ENCODE data around the gene RILPL2. TPM values are rescaled to one million over a fixed set of nuclear protein-coding genes. Genes with fewer than 3 reads are reported as not detected.

Gene RILPL2
- total RNA-seq, 1 experiment from 2014 or later: 2.2 TPM

DNA sequence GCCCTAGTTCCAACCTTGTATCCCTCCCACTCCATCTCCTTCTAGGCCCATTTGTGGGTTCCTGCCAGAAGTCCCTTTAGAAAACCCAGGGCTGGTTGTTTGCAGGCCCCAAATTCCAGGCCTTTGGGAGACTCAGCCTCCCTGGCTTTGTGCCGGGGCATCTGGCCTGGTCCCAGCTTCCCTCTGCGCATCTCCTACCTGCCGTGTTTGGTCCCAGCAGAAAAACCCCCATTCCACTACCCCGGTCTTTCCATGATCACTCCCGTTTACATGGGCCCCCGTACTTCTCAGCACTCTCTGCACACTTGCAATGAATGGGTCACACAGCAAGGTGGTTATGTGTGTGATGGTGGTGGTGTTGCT is 37.2 kb downstream of the RILPL2 start:
- H3K36me3 ChIP-seq: peaks cover 53% of the 10 kb centered on the region
- no peak for DNase-seq
- H3K27me3 ChIP-seq: no peaks in the 10 kb centered on the region
- no peaks in the 10 kb centered on the region for H3K4me1 ChIP-seq
- H3K4me3 ChIP-seq: no peak overlapping the region
- H3K9me3 ChIP-seq (replicated peaks): no peaks in the 10 kb centered on the region
- H3K27ac ChIP-seq: no peak overlapping the region

DNA sequence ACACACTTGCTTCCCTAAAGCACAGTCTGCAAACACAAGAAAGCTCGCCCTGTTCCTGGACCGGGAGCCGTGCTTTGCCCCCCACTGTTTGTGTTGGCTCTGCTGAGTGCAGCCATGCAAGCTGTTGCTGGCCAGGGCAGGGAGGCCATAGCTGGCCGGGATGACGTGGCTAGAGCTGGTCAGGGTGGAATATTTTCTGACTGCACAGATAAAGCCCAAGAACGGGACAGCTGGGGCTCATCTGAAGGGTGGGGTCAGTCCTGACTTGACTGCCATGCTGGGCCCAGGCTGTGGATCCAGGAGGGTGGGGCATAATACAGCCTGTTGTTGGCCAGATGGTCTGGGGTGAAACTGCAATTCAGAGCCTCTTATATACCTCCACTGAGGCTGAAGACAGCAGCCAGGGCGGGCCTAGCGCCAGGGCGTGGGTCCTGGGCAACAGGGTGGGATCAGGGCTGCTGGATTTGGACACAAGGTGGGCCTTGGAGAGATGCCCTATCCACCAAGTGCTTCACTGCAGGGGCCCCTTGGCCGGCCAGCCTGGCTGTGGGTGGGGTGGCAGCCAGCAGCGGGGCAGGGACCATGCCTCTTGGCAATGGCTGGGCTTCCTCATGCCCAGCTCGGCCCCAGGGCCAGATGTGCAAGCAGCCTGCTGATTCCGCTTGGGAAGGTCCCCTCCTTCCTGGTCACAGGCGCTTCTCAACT is 37.8 kb downstream of the RILPL2 start:
- DNase-seq: no peak
- H3K27ac ChIP-seq: no peak overlapping the region

DNA sequence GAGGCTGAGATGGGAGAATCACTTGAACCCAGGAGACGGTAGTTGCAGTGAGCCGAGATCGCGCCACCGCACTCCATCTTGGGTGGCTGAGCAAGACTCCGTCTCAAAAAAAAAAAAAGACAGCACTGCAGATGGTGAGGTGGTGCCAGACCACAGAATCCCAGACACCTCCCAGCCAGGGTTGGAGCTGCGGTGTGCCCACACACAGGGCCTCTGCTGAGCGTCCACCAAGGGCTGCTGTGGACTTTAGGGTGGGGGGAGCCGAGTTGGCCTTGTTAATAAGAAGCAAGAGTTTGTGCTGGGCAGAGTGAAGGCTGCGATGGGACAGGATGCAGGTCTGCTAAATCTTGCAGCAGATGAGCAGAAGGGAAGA is 38.3 kb downstream of the RILPL2 start:
- no peaks in the 10 kb centered on the region for H3K9me3 ChIP-seq (replicated peaks)
- no peaks in the 10 kb centered on the region for H3K27me3 ChIP-seq
- DNase-seq: no peak
- peaks cover 52% of the 10 kb centered on the region for H3K36me3 ChIP-seq
- no peak overlapping the region for H3K4me3 ChIP-seq
- H3K27ac ChIP-seq: no peak overlapping the region
- no peaks in the 10 kb centered on the region for H3K4me1 ChIP-seq

More for the DNA sequence above, 37.8 kb downstream of the RILPL2 start:
- Histone ChIP-seq H3K27me3 (no peaks in the 10 kb centered on the region), H3K4me3 (no peak overlapping the region), H3K4me1 (no peaks in the 10 kb centered on the region), H3K36me3 (peaks cover 52% of the 10 kb centered on the region), H3K9me3 (replicated peaks) (no peaks in the 10 kb centered on the region)

DNA sequence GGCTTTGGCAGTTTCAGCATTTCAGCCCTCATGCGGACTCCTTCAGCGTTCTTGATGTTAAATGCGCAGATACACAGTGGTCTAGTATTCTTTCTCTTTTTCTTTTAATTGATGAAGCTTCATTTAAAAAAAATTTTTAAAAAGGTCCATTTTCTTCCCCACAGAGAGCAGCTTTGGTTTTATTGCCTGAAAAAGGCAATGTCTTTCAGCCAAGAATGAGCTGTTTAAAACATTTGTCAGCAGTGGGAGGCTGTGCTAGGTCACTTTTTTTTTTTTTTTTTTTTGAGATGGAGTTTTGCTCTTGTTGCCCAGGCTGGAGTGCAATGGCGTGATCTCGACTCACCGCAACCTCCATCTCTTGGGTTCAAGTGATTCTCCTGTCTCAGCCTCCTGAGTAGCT is 39.1 kb downstream of the RILPL2 start:
- no peak overlapping the region for H3K4me3 ChIP-seq
- H3K27ac ChIP-seq: no peak overlapping the region
- H3K4me1 ChIP-seq: no peaks in the 10 kb centered on the region
- no peak for DNase-seq
- H3K27me3 ChIP-seq: no peaks in the 10 kb centered on the region
- H3K9me3 ChIP-seq (replicated peaks): no peaks in the 10 kb centered on the region
- H3K36me3 ChIP-seq: peaks cover 51% of the 10 kb centered on the region

DNA sequence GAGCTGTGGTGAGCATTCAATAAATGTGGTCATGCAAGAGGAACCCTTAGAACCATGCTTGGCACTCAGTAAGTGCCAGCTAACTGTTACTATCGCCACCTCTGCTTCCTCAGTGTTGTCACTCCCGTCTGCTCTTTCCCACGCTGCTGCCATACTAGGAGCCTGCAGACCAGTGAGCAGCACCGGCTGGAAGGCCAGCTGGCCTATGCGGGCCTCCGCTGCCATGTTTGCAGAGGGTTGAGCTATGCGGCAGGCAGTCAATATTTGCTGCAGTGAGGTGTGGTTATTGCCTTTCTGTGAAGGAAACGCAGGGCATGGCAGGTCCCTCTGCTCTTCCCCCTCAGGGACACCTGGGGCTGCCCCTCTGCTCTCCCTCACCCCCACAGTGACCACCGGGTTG is 39.5 kb downstream of the RILPL2 start:
- Histone ChIP-seq H3K27ac (no peak overlapping the region), H3K36me3 (peaks cover 51% of the 10 kb centered on the region), H3K4me3 (no peak overlapping the region), H3K9me3 (replicated peaks) (no peaks in the 10 kb centered on the region), H3K4me1 (no peaks in the 10 kb centered on the region), H3K27me3 (no peaks in the 10 kb centered on the region)
- no peak for DNase-seq

DNA sequence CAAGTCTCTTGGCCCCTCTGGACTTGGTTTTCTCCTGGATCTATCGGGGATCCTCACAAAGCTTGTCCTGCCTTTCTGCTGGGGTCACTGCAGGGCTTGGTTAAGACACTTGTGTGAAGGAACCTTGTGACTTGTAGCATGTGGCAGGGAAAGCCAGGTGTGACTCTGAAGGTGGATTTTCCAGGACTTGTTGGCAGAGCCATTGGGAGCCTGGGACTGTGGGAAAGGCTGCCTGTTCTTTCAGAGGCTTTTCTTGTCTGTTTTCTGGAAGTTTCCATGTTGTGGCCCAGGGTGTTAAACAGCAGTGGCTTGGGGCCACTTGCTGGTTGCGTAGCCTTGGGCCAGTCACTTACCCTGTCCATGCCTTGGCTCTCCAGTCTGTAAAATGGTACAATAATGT is 39.9 kb downstream of the RILPL2 start:
- DNase-seq: no peak
- H3K9me3 ChIP-seq (replicated peaks): no peaks in the 10 kb centered on the region
- no peak overlapping the region for H3K27ac ChIP-seq
- H3K36me3 ChIP-seq: peaks cover 54% of the 10 kb centered on the region
- H3K4me3 ChIP-seq: no peak overlapping the region
- no peaks in the 10 kb centered on the region for H3K27me3 ChIP-seq
- H3K4me1 ChIP-seq: no peaks in the 10 kb centered on the region

DNA sequence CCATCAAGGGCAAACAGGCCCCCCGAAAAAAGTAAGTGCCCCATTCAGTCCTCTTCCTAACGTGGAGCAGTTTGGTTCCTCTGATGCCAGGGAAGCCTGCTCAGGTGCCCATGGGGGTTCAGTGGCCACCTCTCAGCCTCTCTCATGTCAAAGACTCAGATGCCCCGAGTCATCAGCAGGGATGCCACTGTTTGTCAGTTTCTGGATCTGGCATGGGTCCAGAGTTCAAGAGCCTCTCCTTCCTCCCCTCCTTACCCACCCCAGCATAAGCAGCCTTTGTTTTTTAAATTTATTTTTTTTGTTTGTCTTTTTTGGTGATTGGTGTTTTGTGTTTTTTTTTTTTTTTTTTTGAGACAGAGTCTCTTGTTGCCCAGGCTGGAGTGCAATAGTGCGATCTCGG is 41.2 kb downstream of the RILPL2 start:
- H3K27me3 ChIP-seq: no peaks in the 10 kb centered on the region
- DNase-seq: no peak
- H3K4me1 ChIP-seq: no peaks in the 10 kb centered on the region
- peaks cover 61% of the 10 kb centered on the region for H3K36me3 ChIP-seq
- H3K27ac ChIP-seq: no peak overlapping the region
- no peak overlapping the region for H3K4me3 ChIP-seq
- no peaks in the 10 kb centered on the region for H3K9me3 ChIP-seq (replicated peaks)

DNA sequence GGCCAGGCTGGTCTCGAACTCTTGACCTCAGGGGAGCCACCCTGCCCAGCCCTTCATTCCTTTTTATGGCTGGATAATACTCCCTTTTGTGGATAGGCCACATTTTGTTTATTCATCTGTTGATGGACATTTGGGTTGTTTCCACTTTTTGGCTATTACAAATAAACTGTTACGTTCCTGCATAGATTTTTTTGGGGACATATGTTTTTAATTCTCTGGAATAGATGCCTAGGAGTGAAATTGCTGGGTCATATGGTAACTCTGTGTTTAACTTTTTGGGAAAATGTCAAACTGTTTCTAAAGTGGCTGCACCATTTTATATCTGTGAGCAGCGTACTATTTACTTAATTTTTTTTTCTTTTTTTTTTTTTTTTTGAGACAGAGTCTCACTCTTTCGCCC is 42.7 kb downstream of the RILPL2 start:
- Histone ChIP-seq H3K27me3 (no peaks in the 10 kb centered on the region), H3K9me3 (replicated peaks) (no peaks in the 10 kb centered on the region), H3K27ac (no peak overlapping the region), H3K36me3 (peaks cover 58% of the 10 kb centered on the region), H3K4me1 (no peaks in the 10 kb centered on the region), H3K4me3 (no peak overlapping the region)
- DNase-seq: no peak

DNA sequence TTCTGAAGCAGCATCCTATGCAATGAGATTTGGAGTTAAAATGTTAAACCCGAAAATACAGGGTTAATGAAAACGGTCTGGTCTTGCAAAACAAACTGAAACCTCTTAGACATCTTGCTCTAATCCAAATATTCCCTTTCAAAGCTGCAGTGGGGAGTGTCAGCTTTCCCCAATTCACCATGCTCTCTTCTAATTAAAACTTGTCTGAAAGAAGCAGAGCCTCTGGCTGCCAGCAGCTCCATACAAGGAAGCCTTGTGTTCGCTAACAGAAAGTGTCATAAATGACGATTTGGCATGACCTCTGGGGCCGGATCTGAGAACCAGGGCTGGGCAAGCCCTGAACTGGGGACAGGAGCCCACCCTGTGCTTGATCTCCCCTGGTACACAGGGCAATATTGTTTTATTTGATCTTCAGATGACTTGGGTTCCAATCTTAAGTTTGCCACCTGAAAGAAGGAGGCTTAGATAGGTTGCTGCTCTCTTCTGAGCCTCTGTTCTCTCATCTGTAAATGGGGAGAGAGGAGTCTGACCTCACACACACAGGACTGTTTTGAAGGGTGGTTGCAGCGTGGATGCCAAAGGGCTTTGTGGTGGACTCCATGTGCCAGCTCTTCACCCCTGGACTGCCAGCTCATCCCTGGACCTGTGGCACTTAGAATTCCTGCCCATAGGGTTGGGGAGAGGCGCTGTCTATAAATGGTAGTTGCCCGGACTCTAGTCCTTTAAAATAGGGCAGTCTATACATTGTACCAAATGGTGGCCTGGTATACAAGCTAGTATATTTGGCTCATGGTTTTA is 44.7 kb downstream of the RILPL2 start:
- H3K9me3 ChIP-seq (replicated peaks): no peaks in the 10 kb centered on the region
- no peak overlapping the region for H3K27ac ChIP-seq
- H3K36me3 ChIP-seq: peaks cover 50% of the 10 kb centered on the region
- peaks cover 8% of the 10 kb centered on the region for H3K4me1 ChIP-seq
- no peak overlapping the region for H3K4me3 ChIP-seq
- no peaks in the 10 kb centered on the region for H3K27me3 ChIP-seq
- no peak for DNase-seq

DNA sequence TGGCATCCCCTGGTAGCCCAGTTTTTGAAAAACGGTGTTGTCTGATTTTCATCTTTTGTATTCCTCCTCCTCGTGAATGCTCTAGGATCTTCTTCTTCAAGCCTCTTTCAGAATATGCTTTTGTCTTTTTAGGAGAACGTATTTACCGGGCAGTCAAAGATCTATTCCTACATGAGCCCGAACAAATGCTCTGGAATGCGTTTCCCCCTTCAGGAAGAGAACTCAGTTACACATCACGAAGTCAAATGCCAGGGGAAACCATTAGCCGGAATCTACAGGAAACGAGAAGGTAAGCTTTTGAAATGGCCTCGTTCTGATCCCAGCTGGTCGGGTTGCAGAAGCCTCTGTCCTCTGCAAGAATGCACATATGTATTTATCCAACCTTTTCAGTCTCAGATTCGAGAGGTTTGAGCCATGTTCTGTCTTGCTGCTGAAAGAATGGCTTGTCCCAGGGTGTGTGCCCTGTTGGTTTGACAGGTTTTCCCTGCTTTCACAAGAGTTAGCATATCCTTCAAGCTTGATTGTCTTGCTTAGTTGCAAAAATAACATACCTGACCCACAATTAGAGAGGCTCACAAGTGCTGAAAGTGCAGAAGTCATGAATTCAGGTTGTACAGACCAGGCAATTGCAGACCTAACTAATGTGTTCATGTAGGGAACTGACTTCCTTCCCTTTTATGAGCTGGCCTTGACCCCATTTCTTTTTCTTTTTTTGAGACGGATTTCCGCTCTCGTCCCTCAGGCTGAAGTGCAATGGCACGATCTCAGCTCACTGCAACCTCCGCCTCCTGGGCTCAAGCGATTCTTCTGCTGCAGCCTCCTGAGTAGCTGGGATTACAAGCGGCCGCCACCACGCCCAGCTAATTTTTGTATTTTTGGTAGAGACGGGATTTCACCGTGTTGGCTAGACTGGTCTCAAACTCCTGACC is 45.7 kb downstream of the RILPL2 start:
- Histone ChIP-seq H3K9me3 (replicated peaks) (no peaks in the 10 kb centered on the region), H3K4me1 (peaks cover 8% of the 10 kb centered on the region), H3K27me3 (no peaks in the 10 kb centered on the region), H3K36me3 (peaks cover 40% of the 10 kb centered on the region), H3K4me3 (no peak overlapping the region), H3K27ac (no peak overlapping the region)
- no peak for DNase-seq

DNA sequence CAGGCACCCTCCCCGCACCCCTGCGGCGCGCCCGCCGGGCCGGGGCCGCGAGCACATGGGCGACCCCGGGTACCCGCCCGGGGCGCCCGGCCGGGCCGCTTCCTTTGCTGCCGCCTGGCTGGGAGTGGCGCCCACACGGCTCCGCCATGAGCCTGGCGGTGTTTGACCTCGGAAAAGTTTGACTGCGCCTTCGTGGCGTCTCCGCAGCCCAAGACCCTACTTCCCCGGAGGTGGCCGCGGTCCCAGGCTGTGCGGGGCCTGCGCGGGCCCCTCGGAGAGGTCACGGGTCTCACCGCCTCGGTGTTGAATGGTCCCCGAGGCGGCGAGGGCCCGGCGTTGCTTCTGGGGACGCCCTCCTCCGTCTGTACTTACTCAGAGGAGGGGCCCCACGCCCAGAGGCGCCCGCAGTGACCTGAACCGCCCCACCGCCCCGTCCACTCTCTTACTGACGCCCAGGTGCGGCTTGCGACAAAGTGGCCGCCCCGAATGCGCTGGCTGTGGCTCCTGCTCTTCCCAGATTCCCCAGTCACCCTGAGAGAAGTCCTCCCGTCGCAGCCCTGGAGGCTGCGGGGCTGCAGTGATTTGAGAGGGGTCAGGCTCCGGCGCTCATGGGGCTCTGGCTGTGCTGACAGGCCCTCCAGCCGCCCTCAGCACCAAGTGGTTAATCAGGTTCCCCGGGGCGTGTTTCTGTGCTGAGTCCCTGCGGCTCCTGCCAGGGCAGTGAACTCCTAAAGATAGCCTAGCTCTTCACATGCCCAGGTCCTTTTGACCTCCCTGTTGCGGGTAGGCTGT is 46.7 kb downstream of the RILPL2 start:
- Histone ChIP-seq H3K4me1 (peaks cover 12% of the 10 kb centered on the region), H3K27ac (no peak overlapping the region), H3K9me3 (replicated peaks) (no peaks in the 10 kb centered on the region), H3K27me3 (no peaks in the 10 kb centered on the region), H3K36me3 (peaks cover 30% of the 10 kb centered on the region), H3K4me3 (peak overlapping the region; percentile 61)
- DNase-seq: no peak

DNA sequence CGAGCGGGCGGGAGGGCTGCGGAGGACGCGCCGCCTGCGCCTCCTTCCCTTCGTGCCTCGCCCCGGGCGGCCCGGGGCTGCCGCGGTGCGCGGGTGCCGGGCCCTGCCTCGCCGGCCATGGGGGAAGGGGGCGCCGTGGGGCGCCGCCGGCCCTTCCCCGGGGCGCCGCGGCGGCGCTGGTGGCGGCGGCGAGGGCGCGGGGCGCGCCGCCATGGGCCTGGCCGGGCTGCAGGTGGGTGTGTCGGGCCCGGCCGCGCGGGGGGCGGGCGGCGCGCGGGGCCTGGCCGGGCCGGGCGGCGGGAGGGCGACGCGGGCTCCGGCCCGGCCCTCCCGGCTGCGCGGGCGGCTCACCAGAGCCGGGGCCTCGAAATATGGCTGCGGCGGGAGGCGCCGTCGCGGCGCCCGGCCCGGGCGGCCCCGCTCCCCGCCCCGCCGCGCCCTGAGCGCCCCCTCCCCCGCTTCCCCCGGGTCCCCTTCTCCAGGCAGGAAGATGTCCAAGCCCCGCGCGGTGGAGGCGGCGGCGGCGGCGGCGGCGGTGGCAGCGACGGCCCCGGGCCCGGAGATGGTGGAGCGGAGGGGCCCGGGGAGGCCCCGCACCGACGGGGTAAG is 47.4 kb downstream of the RILPL2 start:
- no peak for DNase-seq
- H3K36me3 ChIP-seq: peaks cover 26% of the 10 kb centered on the region
- no peak overlapping the region for H3K27ac ChIP-seq
- peaks cover 12% of the 10 kb centered on the region for H3K4me1 ChIP-seq
- H3K4me3 ChIP-seq: peak overlapping the region; percentile 69
- no peaks in the 10 kb centered on the region for H3K27me3 ChIP-seq
- no peaks in the 10 kb centered on the region for H3K9me3 ChIP-seq (replicated peaks)

DNA sequence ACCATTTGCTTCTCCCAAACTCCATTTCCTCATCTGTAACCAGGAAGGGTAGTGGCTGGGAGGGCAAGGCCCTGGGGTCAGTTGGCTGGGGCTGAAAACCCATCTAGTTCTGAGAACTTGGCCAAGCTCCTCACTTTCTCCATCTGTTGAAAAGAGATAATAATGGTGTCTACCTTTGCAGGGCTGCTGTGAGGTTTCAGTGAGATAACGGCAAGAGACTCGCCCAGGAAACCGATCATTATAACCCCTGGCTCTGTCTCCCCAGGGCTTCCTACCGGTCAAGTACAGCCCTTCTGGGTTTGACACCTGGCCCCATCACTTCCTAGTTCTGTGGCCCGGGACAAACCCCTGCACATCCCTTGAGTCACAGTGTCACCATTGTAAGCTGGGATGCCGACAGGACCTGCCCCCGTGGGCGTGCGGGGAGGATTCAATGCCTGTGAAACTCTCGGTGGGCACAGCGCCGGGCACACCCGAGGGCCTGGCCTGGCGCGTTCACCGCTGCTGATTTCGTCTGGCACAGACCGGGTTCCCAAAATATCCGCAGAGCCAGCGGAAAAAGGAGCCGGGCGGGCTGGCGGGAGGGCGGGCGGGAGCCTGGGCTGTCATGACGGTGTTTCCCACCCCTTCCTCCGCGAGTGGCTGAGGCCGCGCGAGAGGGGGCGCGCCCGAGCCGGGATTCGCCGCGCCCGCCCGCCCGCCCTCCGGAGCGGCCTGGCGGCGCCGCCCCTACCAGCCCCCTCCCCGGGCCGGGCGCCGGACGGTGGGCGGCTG is 48.1 kb downstream of the RILPL2 start:
- Histone ChIP-seq H3K27ac (peak overlapping the region; percentile 47; the same call in 1 of the 2 replicates), H3K4me3 (peak overlapping the region; percentile 69), H3K36me3 (peaks cover 19% of the 10 kb centered on the region), H3K27me3 (no peaks in the 10 kb centered on the region), H3K4me1 (peaks cover 12% of the 10 kb centered on the region), H3K9me3 (replicated peaks) (no peaks in the 10 kb centered on the region)
- peak; percentile 65 to 74 for DNase-seq

Data from SJCRH30 (cell line).